Medulla oblongata (tissue), 1 donor: ENCODE data around the gene GJB6.

Source experiments
- DNase-seq: peaks from one replicate; pipeline ENCODE4 v3.0.0-alpha.2; 2015; ENCODE audit errors: extremely low spot score

GJB6 gene

GRCh38 chr13:20186771-20187170 is 45.3 kb downstream of the GJB6 start:
- DNase-seq = no peak

- no peak for DNase-seq
Observed at GRCh38 chr13:20185366-20186056, 46.6 kb downstream of the GJB6 start.

- DNase-seq = peak; percentile 85
Observed at GRCh38 chr13:20182231-20182846, 49.8 kb downstream of the GJB6 start.

GRCh38 chr13:20181188-20181587 is 50.9 kb downstream of the GJB6 start:
- no peak for DNase-seq

GRCh38 chr13:20178156-20178555 is 54.0 kb downstream of the GJB6 start:
- DNase-seq = no peak

GRCh38 chr13:20177049-20177831 is 54.9 kb downstream of the GJB6 start:
- no peak for DNase-seq

- no peak for DNase-seq
Observed at GRCh38 chr13:20175907-20176652, 56.0 kb downstream of the GJB6 start.

GRCh38 chr13:20175406-20175794 is 56.7 kb downstream of the GJB6 start:
- DNase-seq = no peak

GRCh38 chr13:20174656-20175405 is 57.3 kb downstream of the GJB6 start:
- no peak for DNase-seq

GRCh38 chr13:20173116-20173746 is 58.9 kb downstream of the GJB6 start:
- DNase-seq = no peak
